NCI-H2029 treated with DMSO at 0.1 percent for 48 hours (cell line): ENCODE results near the gene PCDHA10.
"Not testable (repeated sequence)": the region's sequence is repeated elsewhere in the genome, so short reads cannot be mapped to it uniquely, and the experiment has no call there.

Source experiments
- DNase-seq: peaks from one replicate; lab custom pipeline; 2025; lab: John Stamatoyannopoulos, UW

Gene PCDHA10

GRCh38 chr5:140855772-140856674 lies at the start of gene PCDHA10:
PCDHA10 (plus strand) TSS chr5:140855897; CDS start chr5:140856049, 152 bp downstream.
- no peak for DNase-seq

- DNase-seq: peak; percentile 25
These were observed 48.6 kb upstream of the PCDHA10 start, which contains the start of gene PCDHA4 for GRCh38 chr5:140806834-140807775. PCDHA4 (plus strand) TSS chr5:140807068.

GRCh38 chr5:140808241-140808888 lies 47.3 kb upstream of the PCDHA10 start:
- not testable (repeated sequence) for DNase-seq

DNA sequence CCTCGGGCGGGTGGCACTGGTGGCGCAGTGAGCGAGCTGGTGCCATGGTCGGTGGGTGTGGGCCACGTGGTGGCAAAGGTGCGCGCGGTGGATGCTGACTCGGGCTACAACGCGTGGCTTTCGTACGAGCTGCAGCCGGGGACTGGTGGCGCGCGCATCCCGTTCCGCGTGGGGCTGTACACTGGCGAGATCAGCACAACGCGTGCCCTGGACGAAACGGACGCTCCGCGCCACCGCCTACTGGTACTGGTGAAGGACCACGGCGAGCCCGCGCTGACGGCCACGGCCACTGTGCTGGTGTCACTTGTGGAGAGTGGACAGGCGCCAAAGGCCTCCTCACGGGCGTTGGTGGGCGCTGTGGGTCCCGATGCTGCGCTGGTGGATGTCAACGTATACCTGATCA lies 46.8 kb upstream of the PCDHA10 start:
- no peak for DNase-seq

- no peak for DNase-seq
These were observed 34.1 kb upstream of the PCDHA10 start, which contains the start of gene PCDHA5 for GRCh38 chr5:140821375-140822280. PCDHA5 (plus strand) TSS chr5:140821613.

DNA sequence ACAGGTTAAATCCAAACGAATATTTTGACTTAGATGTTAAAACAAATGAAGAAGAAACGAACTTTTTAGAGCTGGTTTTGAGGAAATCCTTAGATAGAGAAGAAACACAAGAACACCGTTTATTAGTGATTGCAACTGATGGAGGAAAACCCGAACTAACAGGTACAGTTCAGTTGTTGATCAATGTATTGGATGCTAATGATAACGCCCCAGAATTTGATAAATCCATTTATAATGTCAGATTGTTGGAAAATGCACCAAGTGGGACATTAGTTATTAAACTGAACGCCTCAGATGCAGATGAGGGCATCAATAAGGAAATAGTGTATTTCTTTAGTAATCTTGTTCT lies 33.4 kb upstream of the PCDHA10 start:
- DNase-seq: no peak

DNA sequence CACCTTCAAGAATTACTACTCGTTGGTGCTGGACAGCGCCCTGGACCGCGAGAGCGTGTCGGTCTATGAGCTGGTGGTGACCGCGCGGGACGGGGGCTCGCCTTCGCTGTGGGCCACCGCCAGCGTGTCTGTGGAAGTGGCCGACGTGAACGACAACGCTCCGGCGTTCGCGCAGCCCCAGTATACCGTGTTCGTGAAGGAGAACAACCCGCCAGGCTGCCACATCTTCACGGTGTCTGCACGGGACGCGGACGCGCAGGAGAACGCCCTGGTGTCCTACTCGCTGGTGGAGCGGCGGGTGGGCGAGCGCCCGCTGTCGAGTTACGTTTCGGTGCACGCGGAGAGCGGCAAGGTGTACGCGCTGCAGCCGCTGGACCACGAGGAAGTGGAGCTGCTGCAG lies 32.7 kb upstream of the PCDHA10 start:
- DNase-seq: not testable (repeated sequence)

DNA sequence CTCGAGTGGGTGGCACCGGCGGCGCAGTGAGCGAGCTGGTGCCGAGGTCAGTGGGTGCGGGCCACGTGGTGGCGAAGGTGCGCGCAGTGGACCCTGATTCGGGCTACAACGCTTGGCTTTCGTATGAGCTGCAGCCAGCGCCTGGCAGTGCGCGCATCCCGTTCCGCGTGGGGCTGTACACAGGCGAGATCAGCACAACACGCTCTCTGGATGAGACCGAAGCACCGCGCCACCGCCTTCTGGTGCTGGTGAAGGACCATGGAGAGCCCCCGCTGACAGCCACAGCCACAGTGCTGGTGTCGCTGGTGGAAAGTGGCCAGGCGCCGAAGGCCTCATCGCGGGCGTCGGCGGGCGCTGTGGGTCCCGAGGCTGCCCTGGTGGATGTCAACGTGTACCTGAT lies 32.2 kb upstream of the PCDHA10 start:
- no peak for DNase-seq

DNA sequence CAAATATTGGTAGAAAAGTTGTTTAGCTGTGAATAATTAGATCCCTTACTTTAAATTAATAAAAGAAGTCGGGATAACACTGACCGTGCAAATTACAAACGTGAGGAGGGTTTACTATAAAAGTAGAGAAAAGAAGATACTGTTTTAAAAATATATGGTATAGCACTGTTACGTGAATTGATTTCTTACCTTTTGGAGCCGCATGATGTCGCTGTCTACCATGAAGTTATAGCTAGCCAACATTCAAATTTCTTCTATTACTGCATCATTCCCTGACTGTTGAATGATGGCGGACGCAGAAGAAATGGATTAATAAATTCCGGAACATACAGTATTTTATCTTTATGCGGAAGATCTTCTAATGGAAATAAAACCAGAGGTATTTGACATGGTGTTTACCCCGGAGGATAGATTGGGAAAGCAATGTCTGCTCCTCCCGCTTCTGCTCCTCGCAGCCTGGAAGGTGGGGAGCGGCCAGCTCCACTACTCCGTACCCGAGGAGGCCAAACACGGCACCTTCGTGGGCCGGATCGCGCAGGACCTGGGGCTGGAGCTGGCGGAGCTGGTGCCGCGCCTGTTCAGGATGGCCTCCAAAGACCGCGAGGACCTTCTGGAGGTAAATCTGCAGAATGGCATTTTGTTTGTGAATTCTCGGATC lies 27.9 kb upstream of the PCDHA10 start, which contains the start of gene PCDHA6:
Gene PCDHA6 (plus strand): TSS at position 257 of the 658 bp plus-strand sequence. CDS start 132 bp downstream, at position 389.
- no peak for DNase-seq

DNA sequence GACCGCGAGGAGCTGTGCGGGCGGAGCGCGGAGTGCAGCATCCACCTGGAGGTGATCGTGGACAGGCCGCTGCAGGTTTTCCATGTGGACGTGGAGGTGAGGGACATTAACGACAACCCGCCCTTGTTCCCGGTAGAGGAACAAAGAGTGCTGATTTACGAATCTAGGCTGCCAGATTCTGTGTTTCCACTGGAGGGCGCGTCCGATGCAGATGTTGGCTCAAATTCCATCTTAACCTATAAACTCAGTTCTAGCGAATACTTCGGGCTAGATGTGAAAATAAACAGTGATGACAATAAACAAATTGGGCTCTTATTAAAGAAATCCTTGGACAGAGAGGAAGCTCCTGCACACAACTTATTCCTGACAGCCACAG lies 27.3 kb upstream of the PCDHA10 start:
- DNase-seq: no peak

DNA sequence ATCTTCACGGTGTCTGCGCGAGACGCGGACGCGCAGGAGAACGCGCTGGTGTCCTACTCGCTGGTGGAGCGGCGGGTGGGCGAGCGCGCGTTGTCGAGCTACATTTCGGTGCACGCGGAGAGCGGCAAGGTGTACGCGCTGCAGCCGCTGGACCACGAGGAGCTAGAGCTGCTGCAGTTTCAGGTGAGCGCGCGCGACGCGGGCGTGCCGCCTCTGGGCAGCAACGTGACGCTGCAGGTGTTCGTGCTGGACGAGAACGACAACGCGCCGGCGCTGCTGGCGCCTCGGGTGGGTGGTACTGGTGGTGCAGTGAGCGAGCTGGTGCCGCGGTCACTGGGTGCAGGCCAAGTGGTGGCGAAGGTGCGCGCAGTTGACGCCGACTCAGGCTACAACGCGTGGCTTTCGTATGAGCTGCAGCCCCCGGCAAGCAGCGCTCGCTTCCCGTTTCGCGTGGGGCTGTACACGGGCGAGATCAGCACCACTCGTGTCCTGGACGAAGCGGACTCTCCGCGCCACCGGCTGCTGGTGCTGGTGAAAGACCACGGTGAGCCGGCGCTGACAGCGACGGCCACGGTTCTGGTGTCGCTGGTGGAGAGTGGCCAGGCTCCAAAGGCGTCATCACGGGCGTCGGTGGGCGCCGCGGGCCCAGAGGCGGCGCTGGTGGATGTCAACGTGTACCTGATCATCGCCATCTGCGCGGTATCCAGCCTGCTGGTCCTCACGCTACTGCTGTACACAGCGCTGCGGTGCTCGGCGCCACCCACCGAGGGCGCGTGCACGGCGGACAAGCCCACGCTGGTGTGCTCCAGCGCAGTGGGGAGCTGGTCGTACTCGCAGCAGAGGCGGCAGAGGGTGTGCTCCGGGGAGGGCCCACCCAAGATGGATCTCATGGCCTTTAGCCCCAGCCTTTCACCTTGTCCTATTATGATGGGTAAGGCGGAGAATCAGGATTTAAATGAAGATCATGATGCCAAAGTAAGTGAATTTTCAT lies 25.9 kb upstream of the PCDHA10 start:
- DNase-seq: not testable (repeated sequence)

DNA sequence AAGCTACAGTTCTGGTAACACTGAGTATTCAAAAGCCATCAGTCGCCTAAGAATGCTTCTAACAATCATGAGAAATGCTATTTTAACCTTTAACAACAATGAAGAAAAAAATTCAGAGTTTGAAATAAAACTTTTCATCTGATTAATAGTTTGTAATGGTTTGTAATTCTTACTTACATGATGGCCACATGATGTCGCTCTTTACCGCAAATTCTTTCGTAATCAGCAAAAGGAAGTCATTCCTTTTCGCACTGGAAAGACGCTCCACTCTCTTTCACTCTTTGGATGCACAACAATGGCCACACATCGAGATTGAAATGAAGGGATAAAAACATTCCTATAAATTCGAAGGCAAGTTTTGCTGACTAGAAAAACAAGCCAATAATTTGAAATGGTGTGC lies 21.7 kb upstream of the PCDHA10 start, which contains the start of gene PCDHA7:
Gene PCDHA7 (plus strand): TSS at position 277 of the 400 bp plus-strand sequence. CDS start 115 bp downstream, at position 392.
- DNase-seq: no peak

GRCh38 chr5:140834439-140835008 lies 21.2 kb upstream of the PCDHA10 start:
- not testable (repeated sequence) for DNase-seq

DNA sequence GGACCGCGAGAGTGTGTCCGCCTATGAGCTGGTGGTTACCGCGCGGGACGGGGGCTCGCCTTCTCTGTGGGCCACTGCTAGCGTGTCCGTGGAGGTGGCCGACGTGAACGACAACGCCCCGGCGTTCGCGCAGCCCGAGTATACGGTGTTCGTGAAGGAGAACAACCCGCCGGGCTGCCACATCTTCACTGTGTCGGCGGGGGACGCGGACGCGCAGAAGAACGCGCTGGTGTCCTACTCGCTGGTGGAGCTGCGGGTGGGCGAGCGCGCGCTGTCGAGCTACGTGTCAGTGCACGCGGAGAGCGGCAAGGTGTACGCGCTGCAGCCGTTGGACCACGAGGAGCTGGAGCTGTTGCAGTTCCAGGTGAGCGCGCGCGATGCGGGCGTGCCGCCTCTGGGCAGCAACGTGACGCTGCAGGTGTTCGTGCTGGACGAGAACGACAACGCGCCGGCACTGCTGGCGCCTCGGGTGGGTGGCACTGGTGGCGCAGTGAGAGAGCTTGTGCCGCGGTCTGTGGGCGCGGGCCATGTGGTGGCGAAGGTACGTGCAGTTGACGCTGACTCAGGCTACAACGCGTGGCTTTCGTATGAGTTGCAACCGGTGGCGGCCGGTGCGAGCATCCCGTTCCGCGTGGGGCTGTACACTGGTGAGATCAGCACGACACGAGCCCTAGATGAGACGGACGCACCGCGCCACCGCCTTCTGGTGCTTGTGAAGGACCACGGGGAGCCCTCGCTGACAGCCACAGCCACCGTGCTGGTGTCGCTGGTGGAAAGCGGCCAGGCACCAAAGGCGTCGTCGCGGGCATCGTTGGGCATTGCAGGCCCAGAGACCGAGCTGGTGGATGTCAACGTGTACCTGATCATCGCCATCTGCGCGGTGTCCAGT lies 19.8 kb upstream of the PCDHA10 start:
- DNase-seq: no peak

DNA sequence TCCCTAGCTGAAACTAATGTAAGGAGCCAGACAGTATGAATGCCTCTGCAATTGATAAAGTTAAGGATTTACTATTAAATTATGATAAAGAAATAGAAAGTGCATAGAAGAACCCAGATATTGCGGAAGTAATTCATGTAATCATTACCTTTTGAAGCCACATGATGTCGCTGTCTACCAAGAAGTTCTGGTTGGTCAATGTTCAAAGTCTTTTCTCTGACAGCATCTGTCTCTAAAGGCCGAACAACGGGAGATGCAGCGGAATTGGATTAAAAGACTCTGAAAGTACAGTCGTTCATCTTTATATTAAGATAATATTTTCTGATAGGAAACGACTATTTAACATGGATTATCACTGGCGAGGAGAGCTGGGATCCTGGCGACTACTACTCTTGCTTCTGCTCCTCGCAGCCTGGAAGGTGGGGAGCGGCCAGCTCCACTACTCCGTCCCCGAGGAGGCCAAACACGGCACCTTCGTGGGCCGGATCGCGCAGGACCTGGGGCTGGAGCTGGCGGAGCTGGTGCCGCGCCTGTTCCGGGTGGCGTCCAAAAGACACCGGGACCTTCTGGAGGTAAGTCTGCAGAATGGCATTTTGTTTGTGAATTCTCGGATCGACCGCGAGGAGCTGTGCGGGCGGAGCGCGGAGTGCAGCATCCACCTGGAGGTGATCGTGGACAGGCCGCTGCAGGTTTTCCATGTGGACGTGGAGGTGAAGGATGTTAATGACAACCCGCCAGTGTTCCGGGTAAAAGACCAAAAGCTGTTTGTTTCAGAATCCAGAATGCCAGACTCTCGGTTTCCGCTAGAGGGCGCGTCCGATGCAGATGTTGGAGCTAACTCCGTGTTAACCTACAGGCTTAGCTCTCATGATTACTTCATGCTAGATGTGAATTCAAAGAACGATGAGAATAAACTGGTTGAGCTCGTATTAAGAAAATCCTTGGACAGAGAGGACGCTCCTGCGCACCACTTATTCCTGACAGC lies 14.4 kb upstream of the PCDHA10 start, which contains the start of gene PCDHA8:
Gene PCDHA8 (plus strand): TSS at position 210 of the 985 bp plus-strand sequence. CDS start 135 bp downstream, at position 345.
- DNase-seq: peak; percentile 49
